ENCODE data around the gene TCF4.

TCF4 gene

DNA sequence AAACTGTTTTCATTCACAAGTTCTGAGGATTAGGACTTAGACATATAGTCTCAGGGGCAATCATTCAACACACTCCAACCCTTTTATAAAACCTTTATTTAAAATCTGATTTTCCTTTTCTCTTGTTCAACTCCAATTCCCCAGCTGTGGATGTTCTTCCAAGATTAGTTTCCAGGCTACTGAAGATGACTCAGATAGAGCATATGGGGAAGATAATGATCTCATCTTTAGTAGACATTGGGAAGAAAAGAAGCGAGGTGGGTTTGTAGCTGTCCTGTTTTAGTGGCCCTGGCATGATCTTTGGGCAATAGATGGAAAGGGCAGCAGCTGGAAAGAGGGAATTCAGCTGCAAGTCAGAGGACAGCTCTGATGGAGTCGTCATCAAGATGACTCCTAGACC, 381.1 kb downstream of the TCF4 start:
- TF ChIP-seq CTCF (IDR thresholded peaks at IDR 0.05; ENCODE audit: low read depth, low read length, missing control alignments) = no peak
- DNase-seq (ENCODE audit: extremely low read depth, low read depth) = no peak
- no peak overlapping the region for H3K4me3 ChIP-seq (replicated peaks; ENCODE audit: low read depth, low read length)

- TF ChIP-seq CTCF (IDR thresholded peaks at IDR 0.05; ENCODE audit: low read depth, low read length, missing control alignments) = no peak
- DNase-seq (ENCODE audit: extremely low read depth, low read depth) = no peak
- no peak overlapping the region for H3K4me3 ChIP-seq (replicated peaks; ENCODE audit: low read depth, low read length)
These were observed 385.6 kb downstream of the TCF4 start for GRCh38 chr18:55202232-55202917.

DNA sequence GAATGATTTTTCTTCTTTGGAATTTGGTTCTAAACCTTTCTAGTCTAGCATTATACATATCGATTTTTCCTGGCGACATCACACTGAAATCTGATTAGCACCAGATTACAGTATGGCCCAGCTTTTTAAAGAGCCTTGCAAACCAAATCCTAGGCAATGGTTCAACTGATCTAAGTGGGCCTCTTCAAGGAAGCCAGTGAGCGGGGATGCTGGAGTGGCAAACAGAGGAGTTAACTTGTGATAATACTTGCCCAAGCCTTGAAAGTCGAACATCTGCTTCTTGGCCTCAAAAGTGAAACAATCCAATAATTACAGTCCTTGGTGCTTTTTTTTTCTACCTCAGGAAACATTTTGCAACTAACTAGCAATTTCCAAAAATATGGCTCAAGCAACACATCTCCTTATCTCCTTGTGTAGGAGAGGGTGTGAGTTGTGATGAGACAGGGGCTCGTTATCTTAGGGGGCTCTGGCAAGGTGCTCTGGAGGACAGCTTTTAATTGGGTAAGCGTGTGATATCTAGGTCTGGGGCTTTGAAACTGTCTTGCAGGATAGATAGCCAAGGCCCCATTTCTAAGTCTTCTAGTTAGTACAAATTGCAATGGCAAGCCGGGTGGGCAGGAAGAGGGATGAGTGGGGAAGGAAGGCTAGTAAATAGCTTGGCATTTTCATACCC, 388.6 kb downstream of the TCF4 start:
- no peak for TF ChIP-seq CTCF (IDR thresholded peaks at IDR 0.05; ENCODE audit: low read depth, low read length, missing control alignments)
- no peak overlapping the region for H3K4me3 ChIP-seq (replicated peaks; ENCODE audit: low read depth, low read length)
- DNase-seq (ENCODE audit: extremely low read depth, low read depth) = no peak

DNA sequence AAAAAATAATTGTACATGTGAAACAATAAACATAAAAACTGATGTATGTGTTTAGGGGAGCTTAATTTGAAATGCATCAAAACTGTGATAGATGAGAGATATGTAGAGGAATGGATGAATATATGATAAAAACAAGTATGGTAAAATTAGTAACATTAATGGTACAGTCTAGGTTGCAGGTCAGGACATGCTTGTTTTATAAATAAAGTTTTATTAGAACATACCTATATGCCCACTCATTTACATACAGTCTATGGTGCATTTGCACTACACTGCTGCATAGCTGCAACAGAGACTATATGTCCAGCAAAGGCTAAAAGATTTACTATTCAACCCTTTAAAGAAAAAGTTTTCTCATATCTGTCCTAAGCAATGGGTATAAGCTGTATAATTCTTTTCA, 392.1 kb downstream of the TCF4 start:
- H3K4me3 ChIP-seq (replicated peaks; ENCODE audit: low read depth, low read length) = no peak overlapping the region
- no peak for TF ChIP-seq CTCF (IDR thresholded peaks at IDR 0.05; ENCODE audit: low read depth, low read length, missing control alignments)
- no peak for DNase-seq (ENCODE audit: extremely low read depth, low read depth)

DNA sequence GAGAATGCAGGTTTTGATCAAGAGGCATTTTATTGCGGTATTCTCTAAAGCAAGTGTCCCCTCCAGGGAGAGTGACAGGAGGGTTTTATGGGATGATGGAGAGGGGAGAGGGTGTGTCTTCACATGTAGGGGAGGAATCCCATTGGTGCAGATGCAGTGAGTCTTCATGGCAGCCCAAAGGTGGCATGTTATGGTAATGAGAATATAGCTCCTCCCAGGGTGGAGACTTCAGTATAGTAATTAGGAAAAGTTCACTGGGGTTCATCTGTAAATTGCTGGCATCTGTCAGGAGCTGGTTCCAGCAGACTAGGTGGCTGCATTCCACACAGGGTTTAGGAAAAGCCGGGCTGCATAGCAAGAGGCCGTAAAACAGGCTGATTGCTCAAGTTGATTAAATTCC, 398.0 kb downstream of the TCF4 start:
- TF ChIP-seq CTCF (IDR thresholded peaks at IDR 0.05; ENCODE audit: low read depth, low read length, missing control alignments) = no peak
- DNase-seq (ENCODE audit: extremely low read depth, low read depth) = no peak

DNA sequence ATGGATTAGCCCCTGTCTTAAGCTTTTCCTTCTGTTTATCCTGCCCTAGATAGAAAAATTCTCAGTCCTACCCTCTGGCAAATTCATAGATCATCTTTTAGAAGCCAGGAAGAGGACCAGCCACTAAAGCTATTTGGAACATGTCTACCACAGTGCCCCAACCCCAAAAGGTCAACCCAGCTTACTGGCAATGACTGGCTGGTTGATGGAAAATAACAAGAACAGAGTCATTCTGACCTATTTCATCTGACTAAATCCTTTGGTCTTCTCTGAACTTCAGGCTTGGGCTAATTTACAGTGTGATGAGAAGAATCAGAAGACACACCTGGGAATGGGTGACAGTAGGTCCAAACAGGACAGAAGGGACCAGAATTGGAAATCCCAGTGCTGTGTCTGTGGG, 401.4 kb downstream of the TCF4 start:
- no peak for DNase-seq (ENCODE audit: extremely low read depth, low read depth)
- H3K4me3 ChIP-seq (replicated peaks; ENCODE audit: low read depth, low read length) = no peak overlapping the region
- no peak for TF ChIP-seq CTCF (IDR thresholded peaks at IDR 0.05; ENCODE audit: low read depth, low read length, missing control alignments)

More for the DNA sequence above, 398.0 kb downstream of the TCF4 start:
- no peak overlapping the region for H3K4me3 ChIP-seq (replicated peaks; ENCODE audit: low read depth, low read length)
